ENCODE measurements around the gene LAMA5. TPM values are rescaled to one million over a fixed set of nuclear protein-coding genes. Genes with fewer than 3 reads are reported as not detected.
A peak's percentile ranks its signal among the peaks of the same experiment; 100 is the strongest.

The LAMA5 gene
- total RNA-seq, 4 donors from 2014 or later: 45.5 to 115 (median 62.5) TPM

- ATAC-seq (ENCODE audit: low FRiP score) (no peak), DNase-seq (ENCODE audit: low spot score) (no peak)
- TF ChIP-seq CTCF (IDR thresholded peaks at IDR 0.05): no peak
These were observed 43.8 kb upstream of the LAMA5 start for GRCh38 chr20:62410746-62411478.

GRCh38 chr20:62409931-62410745 lies 43.0 kb upstream of the LAMA5 start:
- ATAC-seq (ENCODE audit: low FRiP score): no peak
- no peak for DNase-seq (ENCODE audit: low spot score)
- TF ChIP-seq CTCF (IDR thresholded peaks at IDR 0.05): no peak

- DNase-seq (ENCODE audit: low spot score) (no peak), ATAC-seq (ENCODE audit: low FRiP score) (no peak)
- no peak for TF ChIP-seq CTCF (IDR thresholded peaks at IDR 0.05)
These were observed 42.2 kb upstream of the LAMA5 start for GRCh38 chr20:62409086-62409853.

- ATAC-seq (ENCODE audit: low FRiP score) (no peak), DNase-seq (ENCODE audit: low spot score) (no peak)
- TF ChIP-seq CTCF (IDR thresholded peaks at IDR 0.05): no peak
These were observed 41.5 kb upstream of the LAMA5 start for GRCh38 chr20:62408640-62409039.

- ATAC-seq (ENCODE audit: low FRiP score) (no peak), DNase-seq (ENCODE audit: low spot score) (no peak)
- no peak for TF ChIP-seq CTCF (IDR thresholded peaks at IDR 0.05)
These were observed 40.9 kb upstream of the LAMA5 start for GRCh38 chr20:62408055-62408454.

GRCh38 chr20:62407221-62407992 lies 40.3 kb upstream of the LAMA5 start, which contains the start of gene CABLES2:
Gene CABLES2, minus strand, starts transcription at chr20:62407285. Its CDS starts 9 bp downstream, at chr20:62407276.
- ATAC-seq (ENCODE audit: low FRiP score) (peak; percentile 87), DNase-seq (ENCODE audit: low spot score) (peak; percentile 81)
- no peak for TF ChIP-seq CTCF (IDR thresholded peaks at IDR 0.05)

Data from omental fat pad (tissue), 4 donors.